Heart left ventricle (tissue), 16 donors: ENCODE results near the gene SYMPK. TPM values are rescaled to one million over a fixed set of nuclear protein-coding genes. Genes with fewer than 3 reads are reported as not detected.
A peak's percentile ranks its signal among the peaks of the same experiment; 100 is the strongest.

ENCODE experiments used
- ATAC-seq, 4 donors: fragments of 200-7000 bp; cut with Tn5 transposase; one replicate each; pipeline ENCODE4 v1.9.1; 2020 to 2022; ENCODE audit warnings: moderate library complexity in 4 of 4, mild to moderate bottlenecking in 3 of 4, moderate number of reproducible peaks in 1 of 4
- DNase-seq, 5 donors: peaks; one replicate each; pipeline ENCODE4 v3.0.0-alpha.2; 2020
- H3K27ac ChIP-seq, 12 donors: fragments of 200-600 bp; sonication (generic) in 4 of 12; one replicate each; pipeline versions ENCODE4 v1.5.0 to v1.8.0; 2016 to 2022; ENCODE audit warnings: mild to moderate bottlenecking in 2 of 12
- H3K27me3 ChIP-seq, 9 donors: fragments of 200-600 bp; sonication (generic) in 2 of 9; one replicate each; pipeline versions ENCODE4 v1.5.1 to v1.8.0; 2016 to 2022; ENCODE audit warnings: mild to moderate bottlenecking in 3 of 9
- H3K36me3 ChIP-seq, 9 donors: fragments of 200-600 bp; sonication (generic) in 2 of 9; one replicate each; pipeline versions ENCODE4 v1.5.0 to v1.8.0; 2018 to 2022; ENCODE audit warnings: mild to moderate bottlenecking in 2 of 9
- H3K4me1 ChIP-seq, 12 donors: fragments of 200-600 bp; sonication (generic) in 4 of 12; one replicate each; pipeline versions ENCODE4 v1.5.0 to v1.8.0; 2016 to 2022; ENCODE audit warnings: mild to moderate bottlenecking in 3 of 12
- H3K4me3 ChIP-seq, 12 donors: fragments of 200-600 bp; sonication (generic) in 4 of 12; one replicate each; pipeline versions ENCODE4 v1.5.0 to v1.8.0; 2017 to 2022; ENCODE audit warnings: mild to moderate bottlenecking in 9 of 12, moderate library complexity in 4 of 12
- H3K9me3 ChIP-seq, 12 donors: fragments of 200-600 bp; sonication (generic) in 4 of 12; one replicate each; pipeline versions ENCODE4 v1.5.0 to v1.8.0; 2016 to 2022; ENCODE audit warnings: mild to moderate bottlenecking in 1 of 12
- CTCF ChIP-seq, 12 donors: fragments of 200-600 bp; sonication (generic) in 4 of 12; IDR thresholded peaks; one replicate each; pipeline versions ENCODE4 v1.5.0 to v1.8.0; 2018 to 2022; ENCODE audit warnings: antibody characterized with exemption in 12 of 12, mild to moderate bottlenecking in 5 of 12
- POLR2A ChIP-seq, 2 donors: fragments of 450-650 bp; IDR thresholded peaks; one replicate each; pipeline ENCODE4 v1.6.1; 2017; ENCODE audit warnings: antibody characterized with exemption in 2 of 2, mild to moderate bottlenecking in 2 of 2, moderate library complexity in 2 of 2
- WGBS, 4 donors: extraction: QIAGEN DNeasy Blood & Tissue Kit in 2 of 4; methylation state at CpG; one replicate each; pipeline versions ENCODE4 v1.1.5 to v1.1.7; 2013 to 2018; 5-methylcytosine and 5-hydroxymethylcytosine counted together
- intact Hi-C, 10 donors: fragments of 100-400 bp; cut with DNase I; formaldehyde crosslinking; loops; one replicate each; pipeline versions ENCODE4 v1.11.1 to v1.14.2; 2022
- polyA plus RNA-seq, 2 donors: library from polyadenylated mRNA; stranded (reverse); fragments of 200-250 nt; gene quantifications; one replicate each; pipeline ENCODE4 v1.2.3, GENCODE V29; 2013
- total RNA-seq, 9 donors: library from RNA; depleted of rRNA in 2 of 9; stranded (reverse); fragments of >200 nt in 2 of 9; fragmentation: NEBNext Ultra II Directional in 3 of 9; extraction: Animal tissue kit (Norgen Biotek cat#: 25700) in 3 of 9; gene quantifications; one replicate each; pipeline versions ENCODE4 v1.1.0 to v1.2.4, GENCODE V29; 2016 to 2023
- donor health status: ischemic (EF 13 %, LVEDD 7.1; RV severe dilation, severe dysfunction).
- donor health status: healthy with polysubstance abuse.
- donor health status: DM: no; HTN: yes; CAD: no.
- donor health status: DM: no; HTN: no; CAD: no.
- donor health status: ischemic (EF 25% LVEDD 6.9; RV normal size, moderate dysfunction).
- donor health status: ischemic (EF 25% LVEDD 5.7; RV mildly dilated, moderate dysfunction).
- donor health status: healthy.
- donor health status: DM: yes; HTN: yes; CAD: no.
- donor health status: ischemic (EF 35%, LVEDD 5.7; RV mildly dilated, moderate dysfunction).
- donor health status: nonischemic (EF 11% LVEDD 7.7; RV severe dilation, severe dysfunction).
- donor health status: DM: yes; HTN: yes; CAD: no.
- donor health status: PGD.
- donor health status: ischemic (EF 29% LVEDD 5.4; RV normal size, mild dysfunction).
- donor health status: nonischemic (EF 23%, LVEDD 6.1; RV moderate dilation, normal function).

SYMPK gene
- total and polyA plus RNA-seq, 11 donors, result 21.9 to 47.7 (median 34.3) TPM

DNA sequence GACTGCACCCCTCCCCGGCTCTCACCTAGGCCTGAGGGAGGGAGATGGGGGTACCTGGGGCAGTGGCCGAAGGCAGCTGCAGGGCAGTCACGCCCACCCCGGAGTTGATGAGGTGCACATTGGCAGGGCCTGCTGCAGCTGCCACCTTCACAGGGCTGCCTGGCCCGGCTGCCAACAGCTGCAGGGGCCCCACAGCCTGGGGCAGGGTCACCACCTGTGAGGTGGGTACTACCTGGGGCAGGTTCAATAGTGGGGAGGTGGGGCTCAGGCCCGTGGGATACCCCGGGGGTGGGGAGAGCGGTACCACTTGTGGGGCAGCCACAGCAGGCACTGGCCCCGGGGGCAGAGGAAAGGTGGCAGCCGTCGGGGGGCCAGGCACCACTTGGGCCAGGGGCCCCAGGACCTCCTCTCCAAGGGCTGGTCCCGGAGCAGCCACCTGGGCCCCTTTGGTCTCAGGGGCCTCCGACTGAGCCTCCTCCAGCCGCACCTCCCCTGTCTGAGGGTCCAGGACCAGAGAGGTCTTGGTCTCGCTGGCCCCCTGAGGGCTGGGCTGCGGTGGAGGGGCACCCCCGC is 96.6 kb downstream of the SYMPK start:
- peak overlapping the region; percentile 72 to 93 (median 82) for H3K4me3 ChIP-seq
- peaks cover 0 to 45% (median 0%) of the 10 kb centered on the region in 9 donors for H3K27me3 ChIP-seq
- H3K27ac ChIP-seq, result peak overlapping the region; percentile 86 to 99 (median 97)
- WGBS, 4 donors, result 51 to 58% (median 55%) methylated on average over 2 to 17 of the region's 17 CpGs
- intact Hi-C loops, result loop anchor here in 7 of 10 donors (5.0 to 10.0 kb wide), 5 partner anchors 34 to 362 kb away; partner anchors contain the start of genes FBXO46 (in 6 of the 7), MEIOSIN (in 6 of the 7), POLR1G (in 1 of the 7) and PPP1R13L (in 1 of the 7)
- H3K4me1 ChIP-seq, result peaks cover 10 to 65% (median 47%) of the 10 kb centered on the region in 12 donors
- H3K36me3 ChIP-seq, result peaks cover 0 to 10% (median 0%) of the 10 kb centered on the region in 9 donors
- DNase-seq (peak in 1 of 5 donors; percentile 43), ATAC-seq (no peak)
- no peaks in the 10 kb centered on the region for H3K9me3 ChIP-seq
- TF ChIP-seq CTCF (IDR thresholded peaks at IDR 0.05), result no peak
- no peak for TF ChIP-seq POLR2A (IDR thresholded peaks at IDR 0.05)

- intact Hi-C loops, result loop anchor here in 7 of 10 donors (1.0 to 10.0 kb wide), 7 partner anchors 33 to 361 kb away; partner anchors contain the start of genes FBXO46 (in 6 of the 7), MEIOSIN (in 6 of the 7), POLR1G (in 1 of the 7) and PPP1R13L (in 1 of the 7)
- WGBS, 4 donors, result 50 to 57% (median 54%) methylated on average over 19 to 23 of the region's 23 CpGs
- Histone ChIP-seq H3K4me1 (peaks cover 10 to 59% (median 43%) of the 10 kb centered on the region in 12 donors), H3K36me3 (peaks cover 0 to 5% (median 0%) of the 10 kb centered on the region in 9 donors), H3K27ac (peak overlapping the region; percentile 86 to 99 (median 97)), H3K27me3 (peaks cover 0 to 39% (median 0%) of the 10 kb centered on the region in 9 donors), H3K4me3 (peak overlapping the region in 6 of 12 donors; percentile 10 to 85 (median 78)), H3K9me3 (no peaks in the 10 kb centered on the region)
- ATAC-seq (no peak), DNase-seq (peak in 4 of 5 donors; percentile 35 to 72 (median 46))
- TF ChIP-seq CTCF (IDR thresholded peaks at IDR 0.05) (no peak), POLR2A (IDR thresholded peaks at IDR 0.05) (no peak)
Observed at GRCh38 chr19:45765702-45766295, 97.1 kb downstream of the SYMPK start.

Other genes starting within 250 kb of the SYMPK start
- 10 to 100 TPM; 22.4 to 50.2 (median 44.1) TPM for gene EML2, start 223.8 kb downstream of the SYMPK start, total RNA-seq
- 10 to 100 TPM; 19.0 to 23.2 TPM for gene EML2, start 223.8 kb downstream of the SYMPK start, polyA plus RNA-seq
- 1 to 10 TPM in 7 of 9 donors, under 1 TPM in 2; 0.64 to 7.1 (median 4.8) TPM for gene GIPR, start 194.9 kb downstream of the SYMPK start, total RNA-seq
- 1 to 10 TPM; 1.9 to 8.1 TPM for gene GIPR, start 194.9 kb downstream of the SYMPK start, polyA plus RNA-seq
- gene SNRPD2, start 171.2 kb downstream of the SYMPK start, total RNA-seq, result 100 to 1,000 TPM; 149 to 343 (median 248) TPM
- gene SNRPD2, start 171.2 kb downstream of the SYMPK start, polyA plus RNA-seq, result 100 to 1,000 TPM; 318 to 343 TPM
- 1 to 10 TPM; 1.5 to 5.5 (median 2.8) TPM for gene QPCTL, start 170.5 kb downstream of the SYMPK start, total RNA-seq
- 1 to 10 TPM; 2.9 to 4.5 TPM for gene QPCTL, start 170.5 kb downstream of the SYMPK start, polyA plus RNA-seq
- 10 to 100 TPM in 6 of 9 donors, 1 to 10 TPM in 3; 9.1 to 17.8 (median 10.3) TPM for gene FBXO46, start 132.3 kb downstream of the SYMPK start, total RNA-seq
- 1 to 10 TPM; 7.2 TPM for gene FBXO46, start 132.3 kb downstream of the SYMPK start, polyA plus RNA-seq
- not detected for gene MEIOSIN, start 129.7 kb downstream of the SYMPK start, total RNA-seq
- gene MEIOSIN, start 129.7 kb downstream of the SYMPK start, polyA plus RNA-seq, result not detected
- 10 to 100 TPM; 16.2 to 24.0 (median 22.9) TPM for gene SIX5, start 93.9 kb downstream of the SYMPK start, total RNA-seq
- gene SIX5, start 93.9 kb downstream of the SYMPK start, polyA plus RNA-seq, result 10 to 100 TPM; 13.7 to 21.9 TPM
- 100 to 1,000 TPM; 131 to 778 (median 273) TPM for gene DMPK, start 80.7 kb downstream of the SYMPK start, total RNA-seq
- gene DMPK, start 80.7 kb downstream of the SYMPK start, polyA plus RNA-seq, result 100 to 1,000 TPM; 382 to 458 TPM
- gene DMWD, start 70.3 kb downstream of the SYMPK start, total RNA-seq, result 100 to 1,000 TPM in 1 of 9 donors, 10 to 100 TPM in 8; 47.2 to 109 (median 67.3) TPM
- gene DMWD, start 70.3 kb downstream of the SYMPK start, polyA plus RNA-seq, result 10 to 100 TPM; 41.8 to 67.3 TPM
- not detected for gene RSPH6A, start 47.8 kb downstream of the SYMPK start, total RNA-seq
- not detected for gene RSPH6A, start 47.8 kb downstream of the SYMPK start, polyA plus RNA-seq
- not detected for gene FOXA3, start 1.2 kb upstream of the SYMPK start, total RNA-seq
- under 1 TPM in 1 of 2 donors, not detected in 1; 0.07 TPM for gene FOXA3, start 1.2 kb upstream of the SYMPK start, polyA plus RNA-seq
- 10 to 100 TPM; 17.7 to 40.0 (median 19.6) TPM for gene IRF2BP1, start 23.0 kb upstream of the SYMPK start, total RNA-seq
- gene IRF2BP1, start 23.0 kb upstream of the SYMPK start, polyA plus RNA-seq, result 10 to 100 TPM; 13.6 to 14.5 TPM
- 10 to 100 TPM in 5 of 9 donors, 1 to 10 TPM in 4; 8.3 to 16.0 (median 10.6) TPM for gene MYPOP, start 39.5 kb upstream of the SYMPK start, total RNA-seq
- 1 to 10 TPM; 7.9 to 8.7 TPM for gene MYPOP, start 39.5 kb upstream of the SYMPK start, polyA plus RNA-seq
- gene NANOS2, start 51.6 kb upstream of the SYMPK start, total RNA-seq, result not detected
- not detected for gene NANOS2, start 51.6 kb upstream of the SYMPK start, polyA plus RNA-seq
- 10 to 100 TPM in 1 of 9 donors, 1 to 10 TPM in 8; 2.2 to 10.0 (median 4.8) TPM for gene NOVA2, start 110.7 kb upstream of the SYMPK start, total RNA-seq
- 1 to 10 TPM; 2.6 to 5.2 TPM for gene NOVA2, start 110.7 kb upstream of the SYMPK start, polyA plus RNA-seq
- 10 to 100 TPM in 2 of 9 donors, 1 to 10 TPM in 7; 4.1 to 13.7 (median 7.1) TPM for gene CCDC61, start 132.3 kb upstream of the SYMPK start, total RNA-seq
- 1 to 10 TPM; 6.4 to 6.8 TPM for gene CCDC61, start 132.3 kb upstream of the SYMPK start, polyA plus RNA-seq
- gene PGLYRP1, start 159.9 kb upstream of the SYMPK start, total RNA-seq, result 1 to 10 TPM in 1 of 9 donors, under 1 TPM in 2, not detected in 6; 0.43 to 3.9 (median 0.63) TPM
- gene PGLYRP1, start 159.9 kb upstream of the SYMPK start, polyA plus RNA-seq, result under 1 TPM in 1 of 2 donors, not detected in 1; 0.24 TPM
- gene IGFL4, start 177.9 kb upstream of the SYMPK start, total RNA-seq, result not detected
- not detected for gene IGFL4, start 177.9 kb upstream of the SYMPK start, polyA plus RNA-seq